H9 (cell line): ENCODE measurements around the gene ZGLP1. TPM values are rescaled to one million over a fixed set of nuclear protein-coding genes. Genes with fewer than 3 reads are reported as not detected.

ENCODE experiments used
- DNase-seq: peaks from one replicate; pipeline ENCODE4 v3.0.0-alpha.2; 2017
- H2AFZ ChIP-seq: one replicate; pipeline ENCODE4 v1.6.1; 2013; ENCODE audit warnings: mild to moderate bottlenecking, low read length, control low read depth, moderate library complexity
- H2AK5ac ChIP-seq: 2 replicates; pipeline ENCODE4 v1.6.1; 2013; ENCODE audit warnings: low read length, control low read depth, mixed read lengths; ENCODE audit not compliant: insufficient read length
- H2BK120ac ChIP-seq: one replicate; pipeline ENCODE4 v1.6.1; 2013; ENCODE audit warnings: low read depth, mild to moderate bottlenecking, low read length, control low read depth, inconsistent platforms; ENCODE audit not compliant: poor library complexity, severe bottlenecking
- H2BK12ac ChIP-seq: 2 replicates; pipeline ENCODE4 v1.6.1; 2013; ENCODE audit warnings: low read length, control low read depth, mixed read lengths, low read depth; ENCODE audit not compliant: insufficient read length
- H2BK15ac ChIP-seq: 2 replicates; pipeline ENCODE4 v1.6.1; 2013; ENCODE audit warnings: low read depth, low read length, control low read depth
- H2BK20ac ChIP-seq: one replicate; pipeline ENCODE4 v1.6.1; 2013; ENCODE audit warnings: low read depth, mild to moderate bottlenecking, low read length, control low read depth, inconsistent platforms; ENCODE audit not compliant: poor library complexity, severe bottlenecking
- H2BK5ac ChIP-seq: 2 replicates; pipeline ENCODE4 v1.6.1; 2013; ENCODE audit warnings: low read length, control low read depth, mixed read lengths; ENCODE audit not compliant: insufficient read length
- H3K14ac ChIP-seq: 2 replicates; pipeline ENCODE4 v1.6.1; 2013; ENCODE audit warnings: low read length, control low read depth; ENCODE audit not compliant: insufficient read depth
- H3K18ac ChIP-seq: 2 replicates; pipeline ENCODE4 v1.6.1; 2013; ENCODE audit warnings: low read depth, mild to moderate bottlenecking, mixed read lengths, low read length, control low read depth; ENCODE audit not compliant: insufficient read length
- H3K23ac ChIP-seq: 2 replicates; pipeline ENCODE4 v1.6.1; 2013; ENCODE audit warnings: low read length, control low read depth, mixed read lengths, low read depth; ENCODE audit not compliant: insufficient read length
- H3K23me2 ChIP-seq: 2 replicates; pipeline ENCODE4 v1.6.1; 2013; ENCODE audit warnings: low read depth, mild to moderate bottlenecking, mixed read lengths, low read length, control low read depth; ENCODE audit not compliant: insufficient read length, poor library complexity, severe bottlenecking
- H3K27ac ChIP-seq: 2 replicates; pipeline ENCODE4 v1.5.1; 2013; ENCODE audit warnings: low read length, control low read depth, mixed read lengths, low read depth; ENCODE audit not compliant: insufficient read length
- H3K27me3 ChIP-seq: 2 replicates; pipeline ENCODE4 v1.6.1; 2013; ENCODE audit warnings: low read length, control low read depth, inconsistent platforms; ENCODE audit not compliant: insufficient read depth
- H3K4ac ChIP-seq: 2 replicates; pipeline ENCODE4 v1.6.1; 2013; ENCODE audit warnings: low read depth, mild to moderate bottlenecking, control low read depth, inconsistent platforms, low read length, moderate library complexity
- H3K4me1 ChIP-seq: 2 replicates; pipeline ENCODE4 v1.6.1; 2013; ENCODE audit warnings: low read length, control low read depth, inconsistent platforms; ENCODE audit not compliant: insufficient read depth
- H3K4me2 ChIP-seq: 2 replicates; pipeline ENCODE4 v1.6.1; 2013; ENCODE audit warnings: low read length, control low read depth, mixed read lengths; ENCODE audit not compliant: insufficient read length, insufficient read depth
- H3K56ac ChIP-seq: 2 replicates; pipeline ENCODE4 v1.6.1; 2013; ENCODE audit warnings: low read depth, mild to moderate bottlenecking, mixed read lengths, low read length, control low read depth; ENCODE audit not compliant: insufficient read length
- H3K79me1 ChIP-seq: 2 replicates; pipeline ENCODE4 v1.6.1; 2013; ENCODE audit warnings: low read depth, mild to moderate bottlenecking, moderate library complexity, low read length, control low read depth, inconsistent platforms; ENCODE audit not compliant: insufficient read depth, poor library complexity, severe bottlenecking
- H3K79me2 ChIP-seq: 2 replicates; pipeline ENCODE4 v1.6.1; 2013; ENCODE audit warnings: low read length, control low read depth, inconsistent platforms; ENCODE audit not compliant: insufficient read depth
- H3K9ac ChIP-seq: 2 replicates; pipeline ENCODE4 v1.6.1; 2013; ENCODE audit warnings: low read length, control low read depth, mixed read lengths; ENCODE audit not compliant: insufficient read length; ENCODE audit errors: extremely low read depth
- H3K9me3 ChIP-seq: one replicate; pipeline ENCODE4 v1.6.1; 2013; ENCODE audit warnings: low read depth, low read length, inconsistent platforms; ENCODE audit not compliant: control insufficient read depth
- H3T11ph ChIP-seq: one replicate; pipeline ENCODE4 v1.6.1; 2013; ENCODE audit warnings: mild to moderate bottlenecking, low read length, control low read depth, inconsistent platforms
- H4K20me1 ChIP-seq: one replicate; pipeline ENCODE4 v1.6.1; 2013; ENCODE audit not compliant: control insufficient read depth, insufficient read length, insufficient read depth
- H4K5ac ChIP-seq: 2 replicates; pipeline ENCODE4 v1.6.1; 2013; ENCODE audit warnings: low read depth, mild to moderate bottlenecking, mixed read lengths, low read length, control low read depth; ENCODE audit not compliant: insufficient read length
- H4K8ac ChIP-seq: replicated peaks from 2 replicates; pipeline ENCODE4 v1.6.1; 2013; ENCODE audit warnings: low read length, control low read depth, mixed read lengths, low read depth; ENCODE audit not compliant: insufficient read length
- H4K91ac ChIP-seq: 2 replicates; pipeline ENCODE4 v1.6.1; 2013; ENCODE audit warnings: low read depth, mild to moderate bottlenecking, moderate library complexity, mixed read lengths, low read length, control low read depth; ENCODE audit not compliant: insufficient read length
- H3K27ac Mint-ChIP-seq, 3 experiments: 2 replicates in 2 of 3; 3 replicates in 1 of 3; pipeline ENCODE4 v1.8.0; 2020 to 2021; ENCODE audit warnings: mixed read lengths in 3 of 3, mild to moderate bottlenecking in 1 of 3, moderate library complexity in 1 of 3
- H3K27me3 Mint-ChIP-seq: 2 replicates; pipeline ENCODE4 v1.8.0; 2021; ENCODE audit warnings: low read depth, mild to moderate bottlenecking, moderate library complexity, mixed read lengths
- H3K36me3 Mint-ChIP-seq, 3 experiments: 2 replicates in 2 of 3; 3 replicates in 1 of 3; pipeline ENCODE4 v1.8.0; 2020 to 2021; ENCODE audit warnings: low read depth in 3 of 3, mixed read lengths in 3 of 3; ENCODE audit not compliant: insufficient read depth in 1 of 3
- H3K4me1 Mint-ChIP-seq, 2 experiments: 2 replicates each; pipeline ENCODE4 v1.8.0; 2020; ENCODE audit warnings: mixed read lengths in 2 of 2
- H3K4me3 Mint-ChIP-seq, 2 experiments: 2 replicates in 1 of 2; 3 replicates in 1 of 2; pipeline ENCODE4 v1.8.0; 2020 to 2021; ENCODE audit warnings: mild to moderate bottlenecking in 2 of 2, mixed read lengths in 2 of 2, moderate library complexity in 1 of 2
- H3K9me3 Mint-ChIP-seq, 2 experiments: 2 replicates in 1 of 2; 3 replicates in 1 of 2; pipeline ENCODE4 v1.8.0; 2020; ENCODE audit warnings: mild to moderate bottlenecking in 2 of 2, mixed read lengths in 2 of 2, moderate library complexity in 1 of 2
- CTCF ChIP-seq: fragments of 200-600 bp; sonication (generic); conservative IDR thresholded peaks from 3 replicates; pipeline ENCODE4 v1.8.0; 2021; ENCODE audit warnings: antibody characterized with exemption, mild to moderate bottlenecking
- WGBS: extraction: QIAGEN DNeasy Blood & Tissue Kit; methylation state at CpG from one replicate; pipeline ENCODE4 v1.1.7; 2013; ENCODE audit warnings: missing lambda C conversion rate, low lambda C conversion rate, mixed read lengths; ENCODE audit not compliant: insufficient read length; ENCODE audit errors: extremely low coverage; 5-methylcytosine and 5-hydroxymethylcytosine counted together
- total RNA-seq: library from RNA; stranded (reverse); gene quantifications from 2 replicates; pipeline ENCODE4 v1.2.1, GENCODE V29; 2021

ZGLP1 gene
- total RNA-seq, 1 experiment from 2014 or later, result 6.9 TPM

DNA sequence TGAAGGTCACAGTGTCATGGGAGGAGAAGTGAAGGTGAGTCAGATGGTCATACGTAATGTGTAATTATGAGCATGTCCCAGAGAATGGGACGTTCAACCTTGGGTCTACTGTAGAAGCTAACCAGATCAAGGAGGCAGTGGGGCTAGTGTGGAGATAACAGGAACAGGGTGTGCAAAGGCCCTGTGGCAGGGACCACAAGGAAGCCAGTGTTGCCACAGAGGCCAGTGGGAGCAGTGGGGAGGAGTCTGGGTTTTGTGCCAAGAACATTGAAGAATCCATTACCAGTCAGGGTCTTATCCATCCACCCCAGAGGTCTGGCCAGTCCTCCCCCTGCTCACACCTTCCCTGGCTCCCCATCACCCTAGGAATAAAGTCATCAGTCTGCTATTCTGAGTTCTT is 54.3 kb downstream of the ZGLP1 start:
- no peaks in the 10 kb centered on the region; the same call in 1 of the 2 replicates for H3K4me1 ChIP-seq
- no peak overlapping the region for H3T11ph ChIP-seq
- H2AFZ ChIP-seq, result no peak overlapping the region
- Mint-ChIP-seq H3K4me3 (no peak overlapping the region), H3K4me1 (peaks cover 5 to 9% of the 10 kb centered on the region in 2 experiments), H3K9me3 (no peaks in the 10 kb centered on the region; a peak in 1 of 5 replicates), H3K27me3 (no peaks in the 10 kb centered on the region), H3K27ac (no peak overlapping the region), H3K36me3 (peaks cover 29 to 57% (median 49%) of the 10 kb centered on the region in 3 experiments; a peak in 6 of 7 replicates)
- H3K27ac ChIP-seq, result no peak overlapping the region
- no peak overlapping the region for H2BK12ac ChIP-seq
- no peak overlapping the region for H3K18ac ChIP-seq
- no peak overlapping the region for H2AK5ac ChIP-seq
- H3K79me2 ChIP-seq, result no peaks in the 10 kb centered on the region
- TF ChIP-seq CTCF, result no peak
- H3K4ac ChIP-seq, result no peak overlapping the region
- no peak overlapping the region for H2BK20ac ChIP-seq
- H3K9ac ChIP-seq, result no peak overlapping the region
- H4K20me1 ChIP-seq, result peaks cover 4% of the 10 kb centered on the region
- H3K14ac ChIP-seq, result no peak overlapping the region
- peaks cover 2% of the 10 kb centered on the region for H3K79me1 ChIP-seq
- WGBS, result no CpG with 5 or more reads among the region's 2 CpGs
- no peak overlapping the region for H3K56ac ChIP-seq
- H4K5ac ChIP-seq, result no peak overlapping the region
- H3K23me2 ChIP-seq, result peaks cover 4% of the 10 kb centered on the region
- no peak for DNase-seq
- H4K8ac ChIP-seq, result no peak overlapping the region
- no peaks in the 10 kb centered on the region for H3K27me3 ChIP-seq
- H3K9me3 ChIP-seq, result no peaks in the 10 kb centered on the region
- H2BK120ac ChIP-seq, result no peak overlapping the region
- no peak overlapping the region for H2BK5ac ChIP-seq
- H4K91ac ChIP-seq, result no peak overlapping the region
- no peak overlapping the region for H3K23ac ChIP-seq
- no peak overlapping the region for H3K4me2 ChIP-seq
- H2BK15ac ChIP-seq, result no peak overlapping the region

Other genes starting within 250 kb of the ZGLP1 start
- gene SHFL, start 223.5 kb downstream of the ZGLP1 start, total RNA-seq, result 20.0 and 21.1 TPM in 2 replicates
- gene ANGPTL6, start 207.1 kb downstream of the ZGLP1 start, total RNA-seq, result 0.18 and 0.26 TPM in 2 replicates
- gene PPAN, start 203.5 kb downstream of the ZGLP1 start, total RNA-seq, result 150 and 157 TPM in 2 replicates
- 60.6 and 63.7 TPM in 2 replicates for gene P2RY11, start 198.1 kb downstream of the ZGLP1 start, total RNA-seq
- gene EIF3G, start 189.9 kb downstream of the ZGLP1 start, total RNA-seq, result 290 and 296 TPM in 2 replicates
- 206 and 227 TPM in 2 replicates for gene DNMT1, start 114.9 kb downstream of the ZGLP1 start, total RNA-seq
- gene S1PR2, start 78.5 kb downstream of the ZGLP1 start, total RNA-seq, result 11.5 and 12.8 TPM in 2 replicates
- gene MRPL4, start 57.6 kb downstream of the ZGLP1 start, total RNA-seq, result 96.7 and 99.3 TPM in 2 replicates
- gene ICAM1, start 38.7 kb downstream of the ZGLP1 start, total RNA-seq, result 2.1 and 2.3 TPM in 2 replicates
- 1.1 TPM in 2 replicates for gene ICAM4, start 22.9 kb downstream of the ZGLP1 start, total RNA-seq
- 1.4 and 1.6 TPM in 2 replicates for gene ICAM5, start 19.9 kb downstream of the ZGLP1 start, total RNA-seq
- 26.8 and 27.7 TPM in 2 replicates for gene FDX2, start 6.2 kb upstream of the ZGLP1 start, total RNA-seq
- gene RAVER1, start 23.7 kb upstream of the ZGLP1 start, total RNA-seq, result 74.7 and 75.2 TPM in 2 replicates
- gene ICAM3, start 29.8 kb upstream of the ZGLP1 start, total RNA-seq, result 28.3 and 29.6 TPM in 2 replicates
- 50.1 and 61.4 TPM in 2 replicates for gene TYK2, start 70.8 kb upstream of the ZGLP1 start, total RNA-seq
- 155 and 164 TPM in 2 replicates for gene CDC37, start 93.7 kb upstream of the ZGLP1 start, total RNA-seq
- gene PDE4A, start 110.7 kb upstream of the ZGLP1 start, total RNA-seq, result 8.5 and 8.9 TPM in 2 replicates
- 88.7 and 101 TPM in 2 replicates for gene KEAP1, start 193.5 kb upstream of the ZGLP1 start, total RNA-seq
- 7.1 and 8.1 TPM in 2 replicates for gene S1PR5, start 207.6 kb upstream of the ZGLP1 start, total RNA-seq
- gene ATG4D, start 234.1 kb upstream of the ZGLP1 start, total RNA-seq, result 55.2 and 55.8 TPM in 2 replicates